GM11168 (cell line): Measurements from ENCODE around the gene ARHGAP19.

Source experiments
- in situ Hi-C: fragments of 300-500 bp; cut with MboI; formaldehyde crosslinking; loops from one replicate; pipeline ENCODE4 v1.12.0; 2022; ENCODE audit warnings: low sequenced_read_pairs; ENCODE audit not compliant: unreplicated experiment

Gene ARHGAP19

GRCh38 chr10:97204826-97205679, 87.4 kb downstream of the ARHGAP19 start:
- in situ Hi-C loops: loop anchor here (5.0 kb wide), 1 partner anchor 133 kb away; no protein-coding TSS in a partner anchor

GRCh38 chr10:97203220-97203619, 89.2 kb downstream of the ARHGAP19 start:
- in situ Hi-C loops: no loop called here

GRCh38 chr10:97200616-97201015, 91.8 kb downstream of the ARHGAP19 start:
- in situ Hi-C loops: no loop called here

- in situ Hi-C loops: no loop called here
Observed at GRCh38 chr10:97199152-97199551, 93.3 kb downstream of the ARHGAP19 start.

GRCh38 chr10:97197030-97197500, 95.4 kb downstream of the ARHGAP19 start:
- in situ Hi-C loops: no loop called here

- in situ Hi-C loops: no loop called here
Observed at GRCh38 chr10:97196223-97197029, 96.0 kb downstream of the ARHGAP19 start.

GRCh38 chr10:97195706-97196222, 96.7 kb downstream of the ARHGAP19 start:
- in situ Hi-C loops: no loop called here

- in situ Hi-C loops: no loop called here
Observed at GRCh38 chr10:97192952-97193435, 99.4 kb downstream of the ARHGAP19 start.

- in situ Hi-C loops: no loop called here
Observed at GRCh38 chr10:97190450-97190849, 102.0 kb downstream of the ARHGAP19 start.

- in situ Hi-C loops: no loop called here
Observed at GRCh38 chr10:97188261-97188711, 104.2 kb downstream of the ARHGAP19 start.

GRCh38 chr10:97186911-97187310, 105.5 kb downstream of the ARHGAP19 start:
- in situ Hi-C loops: no loop called here

GRCh38 chr10:97185326-97186058, 106.9 kb downstream of the ARHGAP19 start, which contains the start of gene SLIT1:
SLIT1 (minus strand) TSS chr10:97185959; CDS start chr10:97185674, 285 bp downstream.
- in situ Hi-C loops: no loop called here

GRCh38 chr10:97184971-97185325, 107.5 kb downstream of the ARHGAP19 start:
- in situ Hi-C loops: no loop called here

- in situ Hi-C loops: no loop called here
Observed at GRCh38 chr10:97183314-97183713, 109.1 kb downstream of the ARHGAP19 start.

- in situ Hi-C loops: no loop called here
Observed at GRCh38 chr10:97182288-97182990, 110.0 kb downstream of the ARHGAP19 start.

GRCh38 chr10:97180986-97181385, 111.5 kb downstream of the ARHGAP19 start:
- in situ Hi-C loops: no loop called here

- in situ Hi-C loops: no loop called here
Observed at GRCh38 chr10:97180363-97180755, 112.1 kb downstream of the ARHGAP19 start.

- in situ Hi-C loops: no loop called here
Observed at GRCh38 chr10:97179731-97180362, 112.6 kb downstream of the ARHGAP19 start.

GRCh38 chr10:97179311-97179710, 113.1 kb downstream of the ARHGAP19 start:
- in situ Hi-C loops: no loop called here
